ENCODE measurements around the gene SEMA6B. TPM values are rescaled to one million over a fixed set of nuclear protein-coding genes. Genes with fewer than 3 reads are reported as not detected.
"Not testable (repeated sequence)": the region's sequence is repeated elsewhere in the genome, so short reads cannot be mapped to it uniquely, and the experiment has no call there.

The SEMA6B gene
- polyA plus RNA-seq (ENCODE audit: insufficient read length), result 1.5 TPM
- long read RNA-seq, donor 1, result 0 reads
- long read RNA-seq, donor 2, result 0 reads
- long read RNA-seq, donor 3, result 0 reads
- long read RNA-seq, donor 4, result 0 reads
- long read RNA-seq, donor 5, result 0 reads
- long read RNA-seq, donor 6, result 0 reads
- long read RNA-seq, donor 7, result 0 reads
- long read RNA-seq, donor 8, result 0 reads

GRCh38 chr19:4559569-4559968 lies at the start of gene SEMA6B:
SEMA6B (minus strand) TSS chr19:4559684; CDS start chr19:4558457, 1,227 bp downstream.
- no peak for DNase-seq

- DNase-seq, result peak; percentile 66
Measured at GRCh38 chr19:4606921-4607678, 47.6 kb upstream of the SEMA6B start.

GRCh38 chr19:4606181-4606580 lies 46.7 kb upstream of the SEMA6B start:
- DNase-seq, result no peak

- no peak for DNase-seq
Measured at GRCh38 chr19:4604912-4605311, 45.4 kb upstream of the SEMA6B start.

GRCh38 chr19:4602915-4603314 lies 43.4 kb upstream of the SEMA6B start:
- no peak for DNase-seq

GRCh38 chr19:4602173-4602788 lies 42.8 kb upstream of the SEMA6B start:
- DNase-seq, result no peak

- DNase-seq, result no peak
Measured at GRCh38 chr19:4600893-4601292, 41.4 kb upstream of the SEMA6B start.

GRCh38 chr19:4600082-4600481 lies 40.6 kb upstream of the SEMA6B start:
- DNase-seq, result no peak

- no peak for DNase-seq
Measured at GRCh38 chr19:4598712-4599111, 39.2 kb upstream of the SEMA6B start.

GRCh38 chr19:4597975-4598671 lies 38.6 kb upstream of the SEMA6B start:
- no peak for DNase-seq

GRCh38 chr19:4597278-4597974 lies 37.9 kb upstream of the SEMA6B start:
- DNase-seq, result no peak

- DNase-seq, result no peak
Measured at GRCh38 chr19:4596033-4596904, 36.8 kb upstream of the SEMA6B start.

- not testable (repeated sequence) for DNase-seq
Measured at GRCh38 chr19:4595158-4595557, 35.7 kb upstream of the SEMA6B start.

GRCh38 chr19:4594201-4594600 lies 34.7 kb upstream of the SEMA6B start:
- no peak for DNase-seq

- DNase-seq, result no peak
Measured at GRCh38 chr19:4593409-4593851, 33.9 kb upstream of the SEMA6B start.

GRCh38 chr19:4592445-4592844 lies 33.0 kb upstream of the SEMA6B start:
- no peak for DNase-seq

GRCh38 chr19:4591320-4591719 lies 31.8 kb upstream of the SEMA6B start:
- DNase-seq, result no peak

- DNase-seq, result no peak
Measured at GRCh38 chr19:4590559-4590958, 31.1 kb upstream of the SEMA6B start.

- no peak for DNase-seq
Measured at GRCh38 chr19:4589579-4590410, 30.3 kb upstream of the SEMA6B start.

GRCh38 chr19:4588291-4588761 lies 28.8 kb upstream of the SEMA6B start:
- no peak for DNase-seq
